Left hindlimb (tissue), 1 donor: ENCODE results near the gene TST.
"Not testable (repeated sequence)": the region's sequence is repeated elsewhere in the genome, so short reads cannot be mapped to it uniquely, and the experiment has no call there.

Experiments
- DNase-seq: peaks from one replicate; pipeline ENCODE4 v3.0.0-alpha.2; 2018

TST gene

GRCh38 chr22:37012956-37013355 lies 6.3 kb downstream of the TST start:
- DNase-seq: no peak

DNA sequence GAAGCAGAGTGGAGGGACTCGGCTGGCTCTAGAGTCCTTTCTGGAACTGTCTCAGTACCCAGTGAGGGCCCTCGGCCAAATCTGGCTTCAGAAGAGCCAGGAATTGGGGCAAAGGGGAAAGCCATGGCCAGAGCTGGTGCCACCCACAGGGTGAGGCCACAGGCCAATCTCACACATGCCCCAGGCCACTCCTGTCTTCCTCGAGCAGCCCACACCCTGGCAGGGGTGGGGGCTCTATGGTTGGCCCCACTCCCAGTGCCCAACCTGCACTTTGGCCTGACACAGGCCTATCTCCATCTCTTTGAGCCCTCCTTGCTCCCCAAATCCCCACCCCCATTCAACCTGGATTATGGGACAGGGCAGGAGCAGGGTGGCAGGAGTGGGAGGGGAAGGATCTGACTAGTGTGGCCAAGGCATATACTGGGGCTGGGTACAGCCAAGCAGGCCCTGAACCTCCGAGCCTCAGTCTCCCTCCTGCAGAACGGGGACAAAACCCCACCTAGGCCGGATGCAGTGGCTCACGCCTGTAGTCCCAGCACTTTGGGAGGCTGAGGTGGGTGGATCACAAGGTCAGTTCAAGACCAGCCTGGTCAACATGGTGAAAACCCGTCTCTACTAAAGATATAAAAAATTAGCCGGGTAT lies 6.9 kb downstream of the TST start:
- no peak for DNase-seq

GRCh38 chr22:37011472-37011871 lies 7.8 kb downstream of the TST start:
- DNase-seq: no peak

DNA sequence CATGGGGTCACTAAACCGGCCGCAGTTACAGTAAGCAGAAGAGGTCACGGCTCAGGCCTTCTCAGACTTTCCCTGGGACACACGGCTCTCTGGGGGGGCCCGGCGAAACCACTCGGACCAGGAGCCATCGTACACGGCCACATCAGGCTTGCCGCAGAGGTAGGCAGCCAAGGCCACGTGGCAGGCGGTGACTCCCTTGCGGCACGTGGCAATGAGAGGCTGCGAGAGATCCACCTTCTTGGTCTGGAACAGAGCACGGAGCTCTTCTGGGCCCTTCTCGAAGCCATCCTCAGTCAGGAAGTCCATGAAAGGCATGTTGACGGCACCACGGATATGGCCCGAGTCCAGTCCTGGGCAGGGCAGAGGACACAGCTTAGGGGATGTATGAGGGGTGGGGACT lies 8.3 kb downstream of the TST start:
- no peak for DNase-seq

DNA sequence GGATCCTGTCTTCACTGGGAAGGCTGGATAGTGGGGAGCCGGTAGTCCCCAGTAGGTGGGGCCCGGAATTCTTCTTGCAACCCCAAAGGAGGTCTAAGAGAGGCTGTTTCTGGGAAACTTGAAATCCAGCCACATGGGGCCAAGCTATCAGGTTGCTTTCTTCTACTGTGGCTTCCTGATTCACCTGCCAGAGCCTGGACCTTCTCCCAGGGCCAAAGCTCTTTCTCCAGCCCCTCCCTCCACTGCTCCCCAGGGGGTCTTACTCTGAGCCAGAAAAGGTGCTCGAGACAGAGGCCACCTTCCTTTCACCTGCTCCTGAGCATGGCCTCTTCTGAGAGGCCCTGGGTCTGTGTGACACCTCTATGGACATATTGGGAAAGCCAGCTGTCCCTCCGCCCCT lies 9.1 kb downstream of the TST start:
- DNase-seq: no peak

DNA sequence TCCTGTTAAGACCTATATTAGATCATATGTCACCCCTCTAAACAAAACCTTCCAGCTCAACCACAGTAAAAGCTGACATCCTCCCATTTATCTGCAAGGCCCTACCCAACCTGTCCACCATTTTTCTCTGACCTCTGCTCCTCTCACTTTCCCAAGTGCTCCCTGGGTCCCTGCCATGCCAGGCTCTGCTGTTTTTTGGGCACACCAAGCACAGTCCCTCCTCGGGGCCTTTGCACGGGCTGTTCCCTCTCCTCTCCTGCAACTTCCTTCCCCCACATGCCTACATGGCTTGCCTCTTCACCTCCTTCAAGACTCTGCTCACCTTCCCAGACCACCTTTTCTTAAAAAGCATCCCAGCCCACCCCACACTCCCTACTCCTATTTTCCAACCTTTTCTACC lies 9.8 kb downstream of the TST start:
- no peak for DNase-seq

- DNase-seq: no peak
Measured at GRCh38 chr22:37008365-37008764, 10.9 kb downstream of the TST start.

- no peak for DNase-seq
Measured at GRCh38 chr22:37007651-37008050, 11.6 kb downstream of the TST start.

DNA sequence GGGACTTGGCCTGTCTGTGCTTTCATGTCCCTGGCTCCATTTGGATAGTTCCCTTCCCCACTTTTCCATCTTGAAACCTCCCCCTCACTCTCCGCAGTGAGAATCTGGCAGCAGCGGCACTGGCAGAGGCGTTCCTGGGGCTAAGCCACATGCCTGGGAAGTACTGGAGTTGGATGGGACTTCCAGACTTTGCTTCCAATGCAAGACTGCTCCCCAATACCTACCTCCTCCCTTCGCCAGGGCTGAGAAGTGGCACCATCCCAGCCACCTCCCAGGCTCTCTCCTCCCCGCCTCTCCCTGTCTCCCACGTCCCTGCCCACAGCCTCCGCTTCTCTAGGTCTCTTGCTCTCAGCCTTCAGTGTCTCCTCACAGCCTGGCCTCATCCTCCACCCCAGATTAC lies 16.6 kb downstream of the TST start:
- DNase-seq: peak; percentile 63

- DNase-seq: no peak
Measured at GRCh38 chr22:37001826-37002225, 17.4 kb downstream of the TST start.

GRCh38 chr22:37000676-37001534 lies 18.3 kb downstream of the TST start:
- no peak for DNase-seq

DNA sequence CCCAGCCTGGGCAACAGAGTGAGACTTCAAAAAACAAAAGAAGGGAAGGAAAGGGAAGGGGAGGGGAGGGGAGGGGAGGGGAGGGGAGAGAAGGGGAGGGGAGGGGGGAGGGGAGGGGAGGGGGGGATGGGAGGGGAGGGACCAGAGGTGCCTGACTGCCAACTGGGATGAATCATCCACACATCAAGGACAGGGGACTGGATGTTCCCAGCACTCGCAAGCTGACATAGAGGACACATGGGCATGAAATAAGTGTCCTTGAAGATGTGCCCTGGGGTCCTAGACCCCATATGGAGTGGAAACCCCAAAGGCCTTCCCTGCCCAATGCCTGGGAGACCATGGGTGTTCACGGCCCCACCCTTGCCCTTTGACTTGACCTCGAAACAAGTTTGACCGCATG lies 19.8 kb downstream of the TST start:
- no peak for DNase-seq

DNA sequence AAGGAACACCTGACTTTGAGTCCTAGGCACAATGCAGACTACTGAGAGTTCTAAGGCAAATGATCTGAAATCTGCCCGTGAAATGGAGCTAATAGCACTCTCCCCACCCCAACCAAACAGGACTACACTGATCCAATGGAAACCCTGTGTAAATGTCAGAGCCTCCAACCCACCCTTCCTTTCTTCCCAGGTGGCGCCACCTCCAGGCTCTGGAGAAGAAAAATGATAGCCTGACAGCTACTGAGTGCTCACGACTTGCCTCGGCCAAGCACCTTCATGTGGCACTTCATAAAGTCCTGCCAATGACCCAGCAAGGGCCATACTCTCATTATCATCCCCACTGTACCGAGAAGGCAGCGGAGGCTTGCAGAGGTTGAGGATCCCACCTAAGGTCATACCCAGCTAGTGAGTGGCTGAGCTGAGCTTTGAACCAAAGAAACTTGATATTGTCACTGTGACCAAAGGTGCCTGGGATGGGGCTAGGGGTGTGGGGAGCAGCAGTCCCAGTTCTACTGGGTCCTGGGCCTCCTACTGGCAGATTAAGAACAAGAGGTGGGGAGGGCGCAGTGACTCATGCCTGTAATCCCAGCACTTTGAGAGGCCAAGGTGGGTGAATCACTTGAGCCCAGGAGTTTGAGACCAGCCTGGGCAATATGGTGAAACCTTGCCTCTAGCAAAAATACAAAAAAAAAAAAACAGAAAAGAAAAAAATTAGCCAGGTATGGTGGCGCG lies 20.5 kb downstream of the TST start:
- DNase-seq: no peak

- no peak for DNase-seq
Measured at GRCh38 chr22:36997746-36998145, 21.5 kb downstream of the TST start.

DNA sequence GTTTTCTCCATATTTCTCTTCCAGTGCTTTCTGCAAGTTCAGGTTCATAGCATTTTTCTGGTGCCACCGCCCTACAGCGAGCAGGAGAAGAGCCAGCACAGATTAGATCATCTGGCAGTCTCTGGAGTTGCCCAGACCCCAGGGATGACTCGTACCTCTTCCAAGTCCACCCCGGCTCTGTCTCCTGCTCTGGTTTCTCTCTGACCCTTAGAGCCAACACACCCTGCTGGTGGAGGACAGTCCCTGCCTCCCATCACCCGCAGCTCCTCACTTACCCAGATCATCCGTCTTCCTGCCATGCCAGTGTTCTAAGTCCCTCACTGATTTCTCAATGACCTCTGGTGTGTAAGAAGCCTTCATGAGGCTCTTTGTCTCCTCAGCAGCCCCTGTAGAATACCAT lies 28.0 kb downstream of the TST start:
- no peak for DNase-seq

DNA sequence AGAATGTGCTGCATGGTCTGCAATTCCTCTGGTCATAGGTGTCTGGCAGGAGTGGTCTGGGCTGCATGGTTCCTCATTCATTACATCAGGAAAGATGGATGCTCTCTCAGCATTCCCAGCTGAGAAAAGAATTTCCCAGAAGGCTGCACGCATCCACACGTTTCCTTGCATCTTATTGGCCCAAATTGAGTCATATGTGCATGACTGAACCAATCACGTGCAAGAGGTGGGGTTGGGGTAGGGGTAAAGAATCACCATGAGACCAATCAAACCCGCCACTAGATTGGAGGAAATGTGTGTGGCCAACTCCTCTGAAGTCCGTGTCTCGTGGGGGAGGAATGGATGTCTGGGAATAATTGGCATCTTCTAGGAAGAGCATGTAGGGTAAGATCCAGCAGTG lies 28.8 kb downstream of the TST start:
- no peak for DNase-seq

DNA sequence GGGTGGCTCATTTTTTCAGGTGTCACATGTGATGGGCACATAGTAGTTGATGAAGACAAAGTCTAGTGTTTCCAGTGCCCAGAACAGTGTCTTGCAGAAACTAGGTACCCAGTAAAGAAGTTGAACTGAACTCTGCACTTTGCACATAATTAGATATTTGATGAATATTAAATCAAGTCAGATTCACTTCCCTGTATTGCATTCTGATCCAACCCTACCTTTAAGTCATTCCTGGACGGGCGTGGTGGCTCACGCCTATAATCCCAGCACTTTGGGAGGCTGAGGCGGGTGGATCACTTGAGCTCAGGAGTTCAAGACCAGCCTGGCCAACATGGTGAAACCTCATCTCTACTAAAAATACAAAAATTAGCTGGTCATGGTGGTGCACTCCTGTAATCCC lies 30.2 kb downstream of the TST start:
- not testable (repeated sequence) for DNase-seq

- DNase-seq: no peak
Measured at GRCh38 chr22:36988075-36988832, 31.0 kb downstream of the TST start.

GRCh38 chr22:36986242-36986821 lies 32.9 kb downstream of the TST start:
- DNase-seq: no peak

DNA sequence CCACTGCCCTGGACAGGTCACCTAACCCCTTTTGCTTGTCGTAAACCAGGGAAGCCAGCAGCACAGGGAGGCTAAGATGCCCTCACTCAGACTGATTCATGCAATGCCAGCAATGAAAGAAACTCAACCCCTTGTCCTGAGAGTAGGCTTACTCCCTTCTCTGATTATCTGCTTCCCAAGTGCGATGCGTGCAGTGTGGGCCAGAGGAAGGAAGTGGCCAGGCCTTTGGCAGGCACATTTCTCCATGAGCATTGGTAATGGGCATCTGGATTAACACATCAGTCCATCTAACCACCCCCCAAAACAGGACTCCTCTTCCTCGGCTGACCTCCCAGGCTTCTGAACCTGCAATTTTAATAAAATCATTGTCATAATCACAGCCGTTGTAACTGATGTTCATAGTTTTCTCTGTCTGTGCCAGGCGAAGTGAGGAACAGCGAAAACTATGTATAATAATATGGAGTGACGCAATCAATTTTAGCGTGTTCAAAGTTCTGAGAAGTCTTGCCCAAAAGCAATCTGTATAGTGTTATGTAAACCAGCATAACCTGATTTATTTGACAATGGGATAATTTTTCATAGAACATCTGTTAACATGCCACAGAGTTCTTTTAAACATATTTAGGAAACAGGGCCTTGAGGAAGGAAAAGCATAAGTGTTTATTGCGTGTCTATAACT lies 33.9 kb downstream of the TST start:
- no peak for DNase-seq

- no peak for DNase-seq
Measured at GRCh38 chr22:36982136-36982535, 37.1 kb downstream of the TST start.

DNA sequence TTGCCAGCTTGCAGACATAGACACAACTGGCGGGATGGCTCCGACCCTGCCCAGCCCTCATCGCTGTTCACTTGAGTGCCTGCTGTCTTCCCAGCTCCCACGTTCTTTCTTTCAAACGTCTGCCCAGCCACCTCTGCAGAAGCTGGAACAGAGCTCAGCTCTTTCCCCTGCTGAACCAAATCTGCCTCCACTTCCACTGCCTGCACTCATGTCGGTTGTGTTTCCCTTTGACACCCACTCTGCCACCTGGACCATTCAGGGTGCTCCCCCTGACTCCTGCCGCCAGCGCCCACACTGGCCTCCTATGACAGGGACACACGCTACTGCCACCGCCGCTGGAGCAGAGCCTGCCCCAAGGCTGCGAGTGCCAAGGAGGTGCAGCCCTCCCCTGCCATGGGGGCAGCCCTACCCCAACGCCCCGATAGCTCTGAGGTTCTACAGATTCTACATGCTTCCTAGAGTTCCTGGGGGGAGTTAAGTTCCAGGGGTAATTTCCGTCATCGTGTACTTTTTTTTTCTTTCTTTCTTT lies 37.9 kb downstream of the TST start:
- DNase-seq: no peak
